Purkinje cell (primary cell): ENCODE data around the gene TSACC. TPM values are rescaled to one million over a fixed set of nuclear protein-coding genes. Genes with fewer than 3 reads are reported as not detected.

Experiments
- polyA plus RNA-seq: library from polyadenylated mRNA; unstranded; fragments of >200 nt; fragmentation: Nextera tagmentation; gene quantifications from 2 replicates; pipeline ENCODE4 v1.2.1, GENCODE V29; 2014

The TSACC gene
- 3.0 and 3.1 TPM in 2 replicates for polyA plus RNA-seq

GRCh38 chr1:156338180-156338976 lies at the start of gene TSACC, which contains the start of gene CCT3:
TSACC (plus strand) TSS chr1:156338526; CDS start chr1:156339758, 1,232 bp downstream.
CCT3 (minus strand) TSS chr1:156338292; CDS start chr1:156338184, 108 bp downstream.

GRCh38 chr1:156295391-156295947 lies 42.9 kb upstream of the TSACC start, which contains the start of gene GLMP:
GLMP (minus strand) TSS chr1:156295679; CDS start chr1:156295645, 34 bp downstream.

GRCh38 chr1:156298852-156299357 lies 39.4 kb upstream of the TSACC start, which contains the start of gene VHLL:
VHLL (minus strand) TSS chr1:156299307; CDS start chr1:156299189, 118 bp downstream.

GRCh38 chr1:156368889-156369684 lies 30.8 kb downstream of the TSACC start, which contains the start of gene RHBG:
RHBG (plus strand) TSS chr1:156369211; CDS start chr1:156369250, 39 bp downstream.

Other genes with a start within 250 kb of the TSACC start
- 0.99 and 2.1 TPM in 2 replicates for gene LMNA, start 223.8 kb upstream of the TSACC start, polyA plus RNA-seq
- 0.15 and 2.8 TPM in 2 replicates for gene SEMA4A, start 184.9 kb upstream of the TSACC start, polyA plus RNA-seq
- 8.0 and 20.7 TPM in 2 replicates for gene SLC25A44, start 144.4 kb upstream of the TSACC start, polyA plus RNA-seq
- gene PMF1, start 125.5 kb upstream of the TSACC start, polyA plus RNA-seq: 5.2 and 18.5 TPM in 2 replicates
- gene BGLAP, start 96.3 kb upstream of the TSACC start, polyA plus RNA-seq: not detected in 2 replicates
- 0.20 and 1.6 TPM in 2 replicates for gene PAQR6, start 90.5 kb upstream of the TSACC start, polyA plus RNA-seq
- gene SMG5, start 55.7 kb upstream of the TSACC start, polyA plus RNA-seq: 1.3 and 2.2 TPM in 2 replicates
- 0.39 and 0.52 TPM in 2 replicates for gene TMEM79, start 54.2 kb upstream of the TSACC start, polyA plus RNA-seq
- gene GLMP, start 42.8 kb upstream of the TSACC start, polyA plus RNA-seq: 12.5 and 19.4 TPM in 2 replicates
- not detected in 2 replicates for gene VHLL, start 39.2 kb upstream of the TSACC start, polyA plus RNA-seq
- 121 and 150 TPM in 2 replicates for gene CCT3, start 234 bp upstream of the TSACC start, polyA plus RNA-seq
- gene RHBG, start 30.7 kb downstream of the TSACC start, polyA plus RNA-seq: not detected in 2 replicates
- gene MEF2D, start 162.2 kb downstream of the TSACC start, polyA plus RNA-seq: 2.1 and 3.2 TPM in 2 replicates
- gene IQGAP3, start 234.0 kb downstream of the TSACC start, polyA plus RNA-seq: 0.07 and 0.09 TPM in 2 replicates
- not detected in 2 replicates for gene TTC24, start 241.2 kb downstream of the TSACC start, polyA plus RNA-seq